SKM-1 (cell line): ENCODE measurements around the gene ZNF319.

ENCODE experiments used
- DNase-seq: peaks from one replicate; lab custom pipeline; 2025; ENCODE audit not compliant: unreplicated experiment; lab: John Stamatoyannopoulos, UW

The ZNF319 gene

DNA sequence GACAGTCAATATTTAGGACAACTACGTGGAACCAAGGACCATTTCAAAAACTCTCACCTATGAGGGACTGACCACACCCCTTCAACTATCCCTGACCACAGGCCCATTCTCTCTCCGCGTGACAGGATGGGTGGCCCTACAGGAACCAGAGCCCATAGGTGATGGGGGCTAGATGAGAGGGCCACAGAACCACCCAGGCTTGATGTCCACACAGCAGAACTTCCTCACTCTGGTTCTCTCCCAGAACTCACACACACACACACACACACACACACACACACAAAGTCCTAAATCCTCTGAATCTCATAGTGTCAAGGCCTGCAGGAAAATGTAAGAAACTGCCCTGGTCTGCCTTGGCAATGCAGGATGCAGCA lies 1.5 kb downstream of the ZNF319 start:
- DNase-seq, result no peak

DNA sequence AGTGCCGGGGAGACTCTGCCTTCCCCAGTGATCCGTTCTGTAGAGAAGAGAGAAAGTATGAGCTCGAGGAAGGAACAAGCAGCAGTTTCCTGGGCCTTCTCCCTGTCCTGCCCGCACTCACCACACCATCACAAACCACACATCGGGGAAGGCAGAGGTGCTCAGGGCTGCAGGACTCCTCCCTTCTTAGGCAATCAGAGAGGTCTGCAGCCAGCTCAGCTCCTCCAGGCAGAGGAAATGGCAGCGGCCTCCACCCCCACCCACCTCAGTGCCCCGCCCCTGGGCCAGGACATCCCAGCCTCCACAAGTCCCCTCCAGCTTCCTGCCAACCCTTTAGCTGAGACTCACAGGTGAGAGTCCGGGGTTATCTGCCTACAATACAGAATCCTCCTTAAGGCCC lies 2.0 kb downstream of the ZNF319 start:
- DNase-seq, result peak; percentile 81

DNA sequence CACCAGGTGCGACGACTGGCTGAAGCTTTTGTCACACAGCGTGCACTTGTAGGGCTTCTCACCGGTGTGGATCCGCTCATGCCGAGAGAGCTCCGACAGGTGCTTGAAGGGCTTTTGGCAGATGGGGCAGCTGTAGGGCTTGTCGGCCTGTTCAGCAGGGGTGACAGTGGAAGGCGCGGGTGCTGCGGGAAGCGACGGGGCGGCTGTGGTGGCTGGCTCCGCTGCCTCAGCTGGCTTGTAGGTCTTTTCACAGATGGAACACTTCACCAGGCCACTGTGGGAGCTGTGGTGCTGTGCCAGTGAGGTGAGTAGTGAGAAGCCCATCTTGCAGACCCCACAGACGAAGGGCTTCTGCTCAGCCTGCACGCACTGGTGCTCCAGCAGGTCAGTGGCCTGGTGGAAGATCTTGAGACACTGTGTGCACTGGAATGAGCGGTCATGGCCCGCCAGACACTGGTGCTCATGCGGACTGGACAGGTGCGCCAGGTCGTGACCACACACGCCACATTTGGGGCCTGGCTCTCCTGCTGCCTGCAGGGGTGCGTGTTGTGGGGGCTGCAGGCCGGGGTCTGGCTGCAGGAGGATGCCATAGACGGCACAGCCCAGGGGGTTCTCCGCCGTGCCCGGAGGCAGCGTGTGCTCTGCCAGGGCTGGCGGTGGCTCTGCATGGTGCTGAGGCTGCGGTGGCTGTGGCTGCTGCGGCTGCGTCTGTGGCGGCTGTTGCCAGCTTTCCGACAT lies 2.8 kb downstream of the ZNF319 start:
- no peak for DNase-seq

DNA sequence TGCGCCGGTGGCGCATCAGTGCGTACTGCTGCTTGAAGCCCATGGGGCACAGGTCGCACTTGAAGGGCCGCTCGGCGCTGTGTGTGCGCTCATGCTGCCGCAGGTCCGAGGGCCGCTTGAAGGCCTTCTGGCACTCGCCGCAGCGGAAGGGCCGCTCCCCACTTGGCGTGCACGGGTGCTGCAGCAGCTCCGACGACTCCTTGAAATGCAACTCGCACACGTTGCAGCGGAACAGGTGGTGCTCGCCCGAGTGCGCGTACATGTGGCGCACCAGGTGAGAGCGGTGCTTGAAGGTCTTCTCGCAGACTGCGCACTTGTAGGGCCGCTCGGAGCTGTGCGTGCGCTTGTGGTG lies 3.3 kb downstream of the ZNF319 start:
- no peak for DNase-seq

DNA sequence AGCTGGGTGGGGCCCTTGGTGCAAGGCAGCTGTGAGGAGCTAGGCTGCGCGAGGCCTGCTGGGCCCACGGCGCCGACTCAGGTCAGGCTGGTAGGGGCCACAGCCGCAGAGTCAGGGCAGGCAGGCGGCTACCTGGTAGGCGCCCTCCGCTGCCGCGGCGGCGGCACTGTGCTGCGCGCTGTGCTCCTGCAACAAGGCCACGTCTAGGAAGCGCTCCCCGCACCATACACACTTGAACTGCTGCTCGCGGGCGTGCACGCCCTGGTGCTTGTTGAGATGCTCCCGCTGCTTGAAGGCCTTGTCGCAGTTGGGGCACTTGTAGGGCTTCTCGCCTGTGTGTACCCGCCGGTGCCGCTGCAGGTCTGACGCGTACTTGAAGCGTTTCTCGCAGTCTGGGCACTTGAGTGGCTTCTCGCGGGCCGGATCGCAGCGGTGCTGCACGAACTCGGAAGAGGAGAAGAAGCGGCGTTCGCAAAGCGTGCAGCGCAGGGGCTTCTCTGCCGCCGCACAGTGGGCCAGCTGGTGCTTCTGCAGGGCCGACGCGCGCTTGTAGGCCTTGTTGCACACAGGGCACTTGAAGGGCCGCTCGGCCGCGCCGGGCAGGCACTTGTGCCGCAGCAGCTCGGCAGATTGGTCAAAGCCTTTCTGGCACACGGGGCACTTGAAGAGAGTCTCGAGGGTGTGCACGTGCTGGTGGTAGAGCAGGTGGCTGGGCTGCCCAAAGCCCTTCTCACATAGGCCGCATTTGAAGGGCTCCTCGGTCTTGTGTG lies 3.9 kb downstream of the ZNF319 start:
- no peak for DNase-seq

DNA sequence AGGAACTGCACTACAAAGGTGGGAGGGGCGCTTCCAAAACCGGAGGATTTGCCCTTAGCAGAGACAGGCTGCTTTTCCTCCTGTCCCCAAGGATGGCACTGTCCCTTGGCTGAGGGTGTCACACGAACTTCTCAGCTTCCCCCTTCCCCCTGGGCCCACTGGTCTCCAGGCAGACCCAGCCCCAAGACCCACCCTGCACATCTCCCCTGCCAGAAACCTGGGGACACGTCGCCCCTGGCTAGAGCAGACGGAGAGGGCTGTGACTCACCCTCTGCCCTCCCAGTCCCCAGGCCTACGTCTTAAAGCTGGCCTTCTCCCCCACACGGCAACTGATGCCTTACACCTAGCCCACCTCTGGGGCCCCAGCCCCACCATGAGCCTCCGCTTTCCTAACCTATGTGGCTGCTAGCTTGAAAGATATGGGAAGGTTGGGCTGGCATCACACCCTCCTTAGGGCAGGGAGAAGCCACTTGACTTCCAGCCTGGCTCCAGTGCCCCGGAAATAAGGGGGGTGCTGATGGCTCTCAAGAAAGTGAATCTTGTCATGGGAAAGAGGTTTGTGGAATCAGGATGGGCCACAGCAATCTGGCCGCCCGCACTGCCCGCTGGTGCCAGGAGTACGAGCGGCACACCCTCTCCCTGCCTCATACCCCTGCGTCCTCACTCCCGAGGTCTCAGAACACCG lies 4.6 kb downstream of the ZNF319 start:
- DNase-seq, result no peak

DNA sequence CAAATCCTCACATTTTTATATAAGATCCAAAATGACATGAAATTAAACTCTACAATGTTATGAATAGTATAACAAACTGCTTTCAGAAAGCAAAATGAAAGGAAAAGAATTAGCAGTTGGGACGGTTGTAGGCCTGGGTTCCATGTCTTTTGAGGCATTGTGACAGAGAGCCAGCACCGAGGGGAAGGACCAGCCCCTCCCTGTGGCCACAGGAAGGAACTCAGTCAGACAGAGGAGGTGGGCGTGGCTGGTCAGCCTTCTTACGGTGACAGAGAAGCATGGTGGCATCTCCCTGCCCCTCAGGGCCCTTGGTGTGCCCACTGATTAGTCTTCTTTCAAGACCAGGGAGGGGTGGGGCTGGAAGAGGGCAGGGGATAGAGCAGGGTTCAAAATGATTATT lies 5.7 kb downstream of the ZNF319 start:
- peak; percentile 51 for DNase-seq

DNA sequence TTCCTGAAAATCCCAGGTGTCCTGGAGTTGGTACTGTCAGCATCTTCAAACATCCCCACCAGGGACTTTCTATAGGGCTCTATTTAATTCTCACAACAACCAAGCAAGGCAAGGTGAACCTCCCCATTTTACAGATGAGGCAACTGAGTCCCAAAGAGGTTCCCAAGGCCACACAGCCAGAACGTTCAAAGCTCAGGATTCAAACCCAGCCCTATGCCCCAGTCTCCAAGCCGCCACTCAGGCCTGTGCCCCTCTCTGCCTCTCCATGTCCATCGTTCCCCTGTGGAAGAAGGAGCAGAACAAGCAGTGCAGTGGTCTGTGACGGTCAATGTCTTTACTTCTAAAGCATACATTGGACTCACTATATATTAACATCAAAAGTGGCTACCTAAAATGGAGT lies 6.1 kb downstream of the ZNF319 start:
- DNase-seq, result no peak

DNA sequence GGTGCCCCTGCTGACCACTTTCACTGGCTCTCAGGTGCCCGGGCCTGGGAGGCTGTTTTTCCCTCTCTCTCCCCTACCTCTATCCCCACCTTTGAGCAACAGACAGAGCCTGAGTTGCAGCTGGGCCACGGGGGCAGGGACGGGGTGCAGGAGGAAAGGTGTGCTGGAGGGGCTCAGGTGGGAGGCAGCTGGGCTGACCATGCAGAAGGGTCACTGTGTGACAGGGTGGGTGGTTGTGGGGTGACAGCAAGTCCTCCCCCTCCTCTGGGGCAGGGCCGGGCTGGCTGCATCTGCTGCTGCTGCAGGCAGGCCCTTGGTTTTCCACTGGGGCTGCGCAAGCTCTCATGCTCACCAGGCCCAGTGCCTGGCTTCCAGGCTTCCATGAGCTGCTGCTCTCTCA lies 6.6 kb downstream of the ZNF319 start:
- no peak for DNase-seq

DNA sequence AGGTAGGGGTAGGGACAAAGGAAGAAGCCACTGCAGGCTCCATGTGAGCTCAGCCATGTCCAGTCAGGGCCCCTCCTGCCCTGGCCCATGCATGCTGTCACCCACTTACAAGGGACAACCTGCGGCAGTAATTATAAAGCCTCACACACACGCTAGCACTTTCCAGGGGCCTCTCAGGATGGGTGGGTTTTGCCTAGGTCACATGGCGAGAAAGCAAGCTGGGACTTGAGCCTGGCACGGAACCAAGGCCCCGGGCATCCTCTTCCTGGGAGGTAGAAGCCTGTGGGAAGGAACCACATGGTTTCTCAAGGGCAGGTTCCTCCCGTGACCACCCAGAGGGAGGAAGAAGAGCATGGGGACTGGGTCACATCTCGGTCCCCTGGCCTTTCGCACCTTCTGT lies 7.0 kb downstream of the ZNF319 start:
- no peak for DNase-seq

DNA sequence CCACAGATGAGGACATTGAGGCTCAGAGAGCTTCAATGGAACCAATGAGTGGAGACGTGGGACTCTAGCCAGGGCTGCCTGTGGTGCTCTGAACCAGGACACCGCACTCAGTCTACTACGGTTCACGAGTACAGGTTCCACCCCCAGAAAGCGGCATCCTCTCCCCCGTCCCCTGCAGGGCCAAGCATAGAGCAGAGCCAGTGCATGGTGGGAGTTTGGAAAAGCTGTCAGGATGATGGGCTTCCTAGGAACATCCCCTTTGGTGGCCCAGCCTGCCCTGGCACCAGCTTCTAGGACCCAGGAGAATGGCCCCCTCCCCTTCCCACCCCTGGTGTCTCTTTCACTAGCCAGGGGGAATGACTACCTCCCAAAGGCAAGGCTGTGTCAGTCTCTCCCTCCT lies 8.4 kb downstream of the ZNF319 start:
- DNase-seq, result no peak

DNA sequence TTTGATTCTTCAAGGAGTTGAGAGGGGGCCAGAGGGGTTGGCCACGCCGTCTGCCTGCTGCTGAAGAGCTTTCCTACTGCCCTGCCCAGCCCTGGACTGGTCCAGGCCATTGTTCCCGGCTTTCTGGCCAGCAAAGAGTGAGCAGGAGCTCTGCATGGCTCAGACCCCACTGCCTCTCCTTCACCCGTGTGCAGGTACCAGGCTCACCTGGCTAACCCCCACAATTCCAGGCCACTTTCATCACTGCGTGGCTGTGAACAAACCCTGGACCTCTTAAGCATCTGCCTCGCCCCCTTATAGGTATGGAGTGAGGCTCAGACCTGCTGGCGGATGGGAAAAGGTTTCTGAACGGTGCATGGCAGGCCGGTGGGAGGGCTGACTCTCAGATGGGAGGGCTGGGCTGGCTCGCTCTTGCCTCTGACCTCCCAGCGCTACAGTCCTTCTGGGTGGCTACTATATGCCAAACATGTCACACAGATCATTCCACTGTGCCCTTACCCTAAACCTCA lies 8.9 kb downstream of the ZNF319 start:
- DNase-seq, result no peak

DNA sequence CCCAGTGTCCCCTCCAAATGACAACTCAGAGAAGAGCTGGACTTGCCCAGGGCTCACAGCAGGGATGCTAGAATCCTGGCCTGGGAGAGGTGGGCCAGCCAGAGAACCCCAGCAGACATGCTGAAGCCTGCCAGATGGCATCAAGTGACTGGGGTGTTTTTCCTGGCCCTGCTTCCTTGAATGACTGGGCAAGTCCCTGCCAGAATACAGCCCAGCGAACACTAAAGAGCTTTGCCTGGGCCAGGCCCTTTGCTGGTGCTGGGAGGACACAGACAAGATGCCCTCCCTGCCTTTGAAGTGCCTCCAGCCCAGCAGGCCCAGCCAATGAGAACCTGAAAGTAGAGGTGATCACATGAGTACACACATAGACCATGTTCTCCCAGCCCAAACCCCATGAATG lies 11.5 kb downstream of the ZNF319 start:
- no peak for DNase-seq

DNA sequence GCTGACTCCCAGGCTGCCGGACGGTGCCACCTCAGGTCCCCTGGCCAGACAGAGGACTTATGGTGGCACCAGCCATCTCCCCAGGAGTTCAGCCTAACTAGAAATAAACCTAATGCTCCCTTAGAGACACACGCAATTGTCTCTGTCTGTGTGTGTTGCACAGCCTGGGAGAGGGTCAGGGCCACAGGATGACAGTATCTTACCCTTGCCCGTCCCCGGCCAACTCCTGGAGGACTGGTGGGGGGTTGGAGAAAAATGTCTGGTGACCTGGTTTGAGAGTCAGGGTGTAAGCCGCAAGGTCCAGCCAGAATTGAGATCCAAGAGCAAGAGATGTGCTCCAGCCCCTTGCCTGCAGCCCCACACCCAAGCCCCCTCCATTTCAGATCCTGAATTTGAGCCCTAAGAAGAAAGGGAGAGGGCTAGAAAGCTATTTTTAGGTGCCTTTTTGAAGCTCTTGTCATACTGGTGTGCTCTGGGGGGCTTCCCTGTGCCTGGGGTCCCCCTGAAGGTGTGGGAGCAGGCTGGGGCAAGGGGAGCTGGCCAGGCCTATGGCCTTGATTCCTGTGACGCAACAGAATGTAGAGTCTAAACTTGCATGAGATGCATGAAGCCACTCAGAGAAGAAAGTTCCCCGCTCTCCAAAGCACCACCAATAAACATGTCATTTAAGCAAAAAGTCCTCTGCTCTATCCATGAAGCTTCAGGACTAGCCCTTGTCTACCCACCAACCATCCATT lies 12.9 kb downstream of the ZNF319 start:
- no peak for DNase-seq

DNA sequence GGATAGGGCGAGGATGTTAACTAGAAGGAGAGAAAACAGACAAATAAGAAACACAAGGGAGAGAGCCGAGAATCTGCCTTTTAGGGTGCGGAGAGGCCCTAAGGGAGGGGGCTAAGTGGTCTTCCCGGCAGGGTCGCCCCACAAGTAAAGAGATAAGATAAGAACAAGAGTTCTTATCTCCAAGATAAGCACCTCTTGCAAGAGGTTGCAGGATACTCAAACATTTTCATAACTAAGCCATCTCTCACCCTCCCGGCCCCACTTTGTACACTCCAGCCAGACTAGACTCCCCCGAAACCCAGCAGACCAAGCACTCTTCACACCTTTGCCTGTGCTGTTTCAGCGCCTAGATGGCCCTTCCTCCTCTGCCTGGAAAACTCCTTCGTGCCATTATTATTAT lies 14.3 kb downstream of the ZNF319 start:
- DNase-seq, result no peak

DNA sequence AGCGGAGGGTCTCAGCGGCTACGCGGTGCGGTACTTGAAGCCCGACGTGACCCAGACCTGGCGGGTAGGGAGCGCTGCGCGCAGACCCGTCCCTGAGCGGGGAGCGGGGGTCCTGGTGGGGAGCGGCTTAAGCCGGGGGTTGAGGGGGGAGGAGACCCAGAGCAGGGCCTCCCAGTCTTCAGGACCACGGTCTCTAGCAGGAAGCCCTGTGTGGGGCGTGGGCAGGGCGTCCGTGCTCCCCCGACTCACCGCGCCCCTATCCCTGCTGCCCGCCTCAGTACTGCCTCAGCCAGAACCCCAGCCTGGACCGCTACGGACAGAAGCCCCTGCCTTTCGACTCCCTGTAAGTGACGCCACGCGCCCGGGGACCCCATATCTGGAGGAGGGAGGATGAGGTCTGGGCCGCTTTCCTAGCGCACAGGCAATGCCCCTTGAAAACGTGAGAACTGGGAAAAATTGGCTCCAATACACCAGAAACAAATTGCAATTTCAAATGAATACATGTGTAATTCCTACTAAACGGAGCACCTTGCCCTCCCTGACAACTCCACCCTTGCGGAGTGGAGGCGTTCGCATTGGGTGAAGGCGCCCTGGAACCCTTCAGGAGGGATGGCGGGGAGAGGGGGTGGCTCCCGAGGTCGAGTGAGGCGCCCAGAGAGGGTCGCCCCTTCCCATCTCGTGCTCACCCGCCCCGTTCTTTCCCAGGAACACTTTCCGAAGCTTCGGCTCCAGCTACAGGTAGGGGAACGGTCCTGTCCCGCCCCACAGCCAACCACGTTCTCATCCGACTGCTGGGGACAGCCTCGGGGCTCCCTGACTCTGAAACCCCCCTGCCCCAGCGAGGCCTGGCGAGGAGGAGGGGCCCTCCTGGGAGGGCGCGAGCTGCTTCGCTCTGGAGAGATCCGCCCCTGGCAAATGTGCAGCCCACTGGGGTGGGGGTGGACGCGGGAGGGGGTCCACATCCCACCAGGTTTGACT lies 15.0 kb downstream of the ZNF319 start:
- no peak for DNase-seq

DNA sequence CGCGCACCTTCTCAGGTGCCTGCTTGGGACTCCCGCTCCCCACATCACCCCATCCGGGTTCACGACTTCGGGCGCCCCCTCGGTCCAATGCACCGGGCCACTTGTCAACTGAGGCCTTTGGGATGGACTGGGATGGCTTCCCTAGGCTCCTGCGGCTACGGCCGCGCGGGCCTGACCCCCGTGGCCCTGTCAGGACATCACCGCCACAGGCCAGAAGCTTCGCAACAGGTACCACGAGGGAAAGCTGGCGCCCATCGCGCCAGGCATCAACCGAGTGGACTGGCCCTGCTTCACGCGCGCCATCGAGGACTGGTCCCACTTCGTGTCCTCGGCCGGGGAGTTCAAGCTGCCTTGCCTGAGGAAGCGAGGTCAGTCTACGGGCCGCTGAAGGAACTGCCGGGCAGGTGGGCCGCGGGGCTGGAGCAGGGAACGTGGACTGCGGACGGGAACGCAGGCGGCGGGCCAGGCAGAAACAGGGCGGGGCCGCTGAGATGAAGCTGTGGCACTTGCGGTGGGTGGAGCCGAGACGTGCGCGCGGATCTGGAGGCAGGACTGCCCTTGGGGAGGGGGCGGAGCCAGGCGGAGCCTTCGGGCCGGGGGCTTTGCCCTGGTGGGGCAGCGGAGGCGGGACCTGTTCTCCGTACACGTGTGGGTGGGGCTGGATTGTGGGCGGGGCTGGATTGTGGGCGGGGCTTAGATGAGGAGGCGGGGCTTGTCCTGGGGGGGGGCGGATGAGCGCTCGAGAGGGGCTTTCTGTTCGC lies 15.8 kb downstream of the ZNF319 start:
- peak; percentile 49 for DNase-seq

DNA sequence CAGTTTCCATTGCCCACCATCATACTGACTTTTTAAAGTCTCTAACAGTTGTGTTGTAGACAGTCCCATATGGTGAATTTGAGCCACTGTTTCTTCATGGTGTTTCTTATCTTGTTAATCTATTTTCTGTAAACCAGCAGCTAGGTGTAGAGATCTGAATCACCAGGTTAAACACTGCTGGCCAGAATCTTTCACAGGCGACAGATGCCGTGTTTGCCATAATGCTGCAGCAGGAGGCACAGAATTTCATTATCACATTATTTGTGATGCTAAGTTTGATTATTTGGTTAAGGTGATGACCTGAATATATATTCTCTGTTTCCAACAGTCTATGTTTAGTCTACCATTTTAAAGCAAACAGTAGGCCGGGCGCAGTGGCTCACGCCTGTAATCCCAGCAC lies 18.1 kb downstream of the ZNF319 start:
- no peak for DNase-seq

DNA sequence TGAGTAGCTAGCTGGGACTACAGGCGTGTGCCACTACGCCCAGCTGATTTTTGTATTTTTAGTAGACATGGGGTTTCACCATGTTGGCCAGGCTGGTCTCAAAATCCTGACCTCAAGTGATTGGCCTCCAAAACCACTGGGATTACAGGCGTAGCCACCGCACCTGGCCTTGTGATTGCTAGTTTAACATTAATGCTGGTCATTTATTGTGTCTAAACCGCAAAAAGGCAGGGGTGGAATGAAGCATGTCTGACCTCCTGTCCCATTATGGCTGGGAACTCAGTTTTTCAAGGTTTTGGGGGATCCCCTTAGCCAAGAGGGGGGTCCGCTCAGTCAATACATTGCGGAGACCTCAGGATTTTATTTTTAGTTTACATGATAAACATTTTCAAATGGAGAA lies 18.8 kb downstream of the ZNF319 start:
- no peak for DNase-seq
